HepG2 (cell line): ENCODE measurements around the gene SRSF12. TPM values are rescaled to one million over a fixed set of nuclear protein-coding genes. Genes with fewer than 3 reads are reported as not detected.

Experiments used
- ATAC-seq: fragments of 200-7000 bp; cut with Tn5 transposase; 3 replicates; pipeline ENCODE4 v1.9.1; 2020; ENCODE audit warnings: mild to moderate bottlenecking, moderate library complexity
- BruUV-seq: library from RNA; stranded (reverse); fragments of 400-500 nt; replicated peaks from 2 replicates; lab custom pipeline; 2021; lab: Mats Ljungman, UMichigan
- CTCF ChIA-PET: fragments of 300-600 bp; formaldehyde crosslinking; extraction: SDS; loops from one replicate; lab custom pipeline; 2021; ENCODE audit warnings: low total read pairs, inconsistent platforms, low intra/inter-chr PET ratio; lab: Yijun Ruan, JAX
- POLR2A ChIA-PET: fragments of 350-600 bp; sonication (Branson Sonifier 250); formaldehyde crosslinking; loops from one replicate; lab custom pipeline; 2020; ENCODE audit warnings: antibody characterized with exemption, inconsistent platforms; lab: Yijun Ruan, JAX
- DNase-seq: peaks from one replicate; pipeline ENCODE4 v3.0.0-alpha.2; 2015; ENCODE audit warnings: low spot score
- FAIRE-seq: peaks from 3 replicates; lab custom pipeline; 2011; peaks lifted over from hg19 to GRCh38; lab: Jason Lieb, UNC
- H2AFZ ChIP-seq: one replicate; pipeline ENCODE4 v1.6.1; 2011; ENCODE audit warnings: low read length, inconsistent platforms
- H3K27ac ChIP-seq: fragments of 300-600 bp; 3 replicates; pipeline ENCODE4 v1.8.0; 2011; ENCODE audit warnings: mixed run types, mild to moderate bottlenecking, mixed read lengths, low read length, inconsistent platforms; ENCODE audit not compliant: insufficient read depth; ENCODE audit errors: extremely low read length
- H3K27me3 ChIP-seq, 2 experiments: fragments of 200-600 bp in 1 of 2; 2 replicates in 1 of 2; 3 replicates in 1 of 2; pipeline versions ENCODE4 v1.6.0 to v1.8.0; 2011; ENCODE audit warnings: low read length in 2 of 2, mild to moderate bottlenecking in 2 of 2, moderate library complexity in 2 of 2, inconsistent platforms in 1 of 2; ENCODE audit not compliant: insufficient read depth in 2 of 2, control insufficient read depth in 1 of 2
- H3K36me3 ChIP-seq, 2 experiments: fragments of 200-600 bp in 1 of 2; replicated peaks in 1 of 2; 2 replicates in 1 of 2; 3 replicates in 1 of 2; pipeline versions ENCODE4 v1.5.1 to v1.8.0; 2011; ENCODE audit warnings: low read length in 2 of 2, inconsistent platforms in 1 of 2; ENCODE audit not compliant: insufficient read depth in 2 of 2, control insufficient read depth in 1 of 2
- H3K4me1 ChIP-seq: 2 replicates; pipeline ENCODE4 v1.5.1; 2012; ENCODE audit warnings: low read length, inconsistent platforms; ENCODE audit not compliant: insufficient read depth
- H3K4me2 ChIP-seq: 2 replicates; pipeline ENCODE4 v1.6.0; 2011; ENCODE audit warnings: low read depth, low read length, inconsistent platforms
- H3K4me3 ChIP-seq, 3 experiments: fragments of 200-600 bp in 1 of 3; sonication (generic), shearing (Covaris generic) in 1 of 3; replicated peaks in 1 of 3; 2 replicates each; pipeline ENCODE4 v1.5.1; 2011 to 2016; ENCODE audit warnings: low read length in 3 of 3, inconsistent platforms in 2 of 3, low read depth in 2 of 3, mild to moderate bottlenecking in 2 of 3, control low read depth in 1 of 3, mixed read lengths in 1 of 3; ENCODE audit not compliant: insufficient read depth in 1 of 3
- H3K79me2 ChIP-seq: one replicate; pipeline ENCODE4 v1.6.1; 2011; ENCODE audit warnings: low read length, inconsistent platforms; ENCODE audit not compliant: insufficient read depth
- H3K9ac ChIP-seq: 2 replicates; pipeline ENCODE4 v1.6.0; 2011; ENCODE audit warnings: mild to moderate bottlenecking, low read depth, low read length, inconsistent platforms; ENCODE audit not compliant: insufficient read depth
- H3K9me3 ChIP-seq: 2 replicates; pipeline ENCODE4 v1.5.1; 2012; ENCODE audit warnings: mild to moderate bottlenecking, low read length
- H4K20me1 ChIP-seq: 2 replicates; pipeline ENCODE4 v1.6.0; 2011; ENCODE audit warnings: inconsistent platforms, mild to moderate bottlenecking, low read length, moderate library complexity; ENCODE audit not compliant: insufficient read depth
- AFF4 ChIP-seq: sonication (generic); formaldehyde crosslinking; IDR thresholded peaks from 2 replicates; pipeline ENCODE4 v1.4.0; 2020; ENCODE audit warnings: missing genetic modification reagents
- MTF1 ChIP-seq: sonication (generic); formaldehyde crosslinking; IDR thresholded peaks from 2 replicates; pipeline ENCODE4 v1.5.0; 2020; ENCODE audit warnings: missing genetic modification reagents
- POLR2A ChIP-seq, 2 experiments: IDR thresholded peaks; 2 replicates each; pipeline ENCODE4 v1.6.1; 2011; ENCODE audit warnings: low read depth in 2 of 2, low read length in 2 of 2, mild to moderate bottlenecking in 1 of 2, moderate library complexity in 1 of 2; ENCODE audit not compliant: insufficient read depth in 1 of 2
- ZNF552 ChIP-seq: sonication (generic); formaldehyde crosslinking; IDR thresholded peaks from 2 replicates; pipeline ENCODE4 v1.9.0; 2022; ENCODE audit warnings: missing genetic modification reagents, mild to moderate bottlenecking, borderline replicate concordance
- ZNF724P ChIP-seq: sonication (generic); formaldehyde crosslinking; IDR thresholded peaks from 2 replicates; pipeline ENCODE4 v1.8.0; 2022; ENCODE audit warnings: missing genetic modification reagents, borderline replicate concordance
- WGBS: methylation state at CpG from one replicate; pipeline ENCODE4 v1.1.6; 2017; ENCODE audit warnings: low lambda C conversion rate; 5-methylcytosine and 5-hydroxymethylcytosine counted together
- in situ Hi-C: cut with HindIII; loops from 2 replicates; pipeline ENCODE4 v1.10.0; 2017; ENCODE audit warnings: low pct_unique_long_range_greater_than_20kb; ENCODE audit not compliant: extremely low pct_ligation_motif_present
- intact Hi-C: fragments of 100-400 bp; cut with micrococcal nuclease; formaldehyde crosslinking; loops from one replicate; pipeline ENCODE4 v1.10.0; 2022; ENCODE audit not compliant: unreplicated experiment
- polyA plus RNA-seq, 8 experiments: library from polyadenylated mRNA; depleted of rRNA in 3 of 8; stranded (reverse) in 7 of 8; unstranded in 1 of 8; fragments of >200 nt; fragmentation: Illumina TruSeq in 4 of 8; extraction: Trizol in 4 of 8; gene quantifications; 2 replicates each; pipeline versions ENCODE4 v1.2.1 to v1.2.3, GENCODE V29; 2011 to 2016; ENCODE audit warnings: low read depth in 4 of 8, missing spikeins in 1 of 8, mixed read lengths in 1 of 8; ENCODE audit not compliant: insufficient read depth in 1 of 8
- total RNA-seq, 5 experiments: library from RNA; depleted of rRNA; stranded (reverse); fragments of >200 nt; fragmentation: Illumina TruSeq; extraction: Trizol; gene quantifications; 2 replicates each; pipeline ENCODE4 v1.2.3, GENCODE V29; 2016; ENCODE audit warnings: low read depth in 1 of 5

SRSF12 gene
- total and polyA plus RNA-seq, 2 of the 13 experiments (the other 11 are each of a cell fraction or from before 2014, with no cell fraction given): 1.7 to 1.9 TPM

- no peaks in the 10 kb centered on the region for H3K27me3 ChIP-seq
- H3K9ac ChIP-seq: no peak overlapping the region
- DNase-seq (no peak), ATAC-seq (no peak), FAIRE-seq (no peak)
- POLR2A ChIA-PET: interaction anchor here (8.6 kb wide), 1 partner anchor 14 kb away, joined by 117 read pairs; the partner anchor contains the start of gene PNRC1
- in situ Hi-C loops: no loop called here
- H2AFZ ChIP-seq: no peak overlapping the region
- TF ChIP-seq MTF1: no peak
- TF ChIP-seq ZNF724P (CRISPR knock-in tag): no peak
- no TSS peak for BruUV-seq
- intact Hi-C loops: no loop called here
- H3K27ac ChIP-seq: no peak overlapping the region
- no peaks in the 10 kb centered on the region for H3K36me3 ChIP-seq
- no peak overlapping the region for H3K4me2 ChIP-seq
- WGBS: 2% methylated on average over 1 of the region's 1 CpG
- H3K79me2 ChIP-seq: no peaks in the 10 kb centered on the region
- CTCF ChIA-PET: no interaction called here
- H4K20me1 ChIP-seq: no peaks in the 10 kb centered on the region
- no peaks in the 10 kb centered on the region for H3K9me3 ChIP-seq
- no peak overlapping the region for H3K4me3 ChIP-seq
- H3K4me1 ChIP-seq: peaks cover 64% of the 10 kb centered on the region
Measured at GRCh38 chr6:89068695-89069094, 49.2 kb downstream of the SRSF12 start.

GRCh38 chr6:89067796-89068195 is 50.1 kb downstream of the SRSF12 start:
- Histone ChIP-seq H3K79me2 (no peaks in the 10 kb centered on the region), H3K4me3 (no peak overlapping the region), H3K36me3 (no peaks in the 10 kb centered on the region), H3K27ac (no peak overlapping the region), H4K20me1 (no peaks in the 10 kb centered on the region), H3K4me2 (no peak overlapping the region), H3K9me3 (no peaks in the 10 kb centered on the region), H3K9ac (no peak overlapping the region), H2AFZ (no peak overlapping the region), H3K27me3 (no peaks in the 10 kb centered on the region), H3K4me1 (peaks cover 58% of the 10 kb centered on the region)
- FAIRE-seq (no peak), ATAC-seq (no peak), DNase-seq (no peak)
- POLR2A ChIA-PET: interaction anchor here (8.6 kb wide), 1 partner anchor 14 kb away, joined by 117 read pairs; the partner anchor contains the start of gene PNRC1
- CTCF ChIA-PET: no interaction called here
- intact Hi-C loops (no loop called here), in situ Hi-C loops (no loop called here)
- TF ChIP-seq AFF4 (CRISPR knock-in tag): no peak
- no peak for TF ChIP-seq POLR2A (IDR thresholded peaks at IDR 0.05; ENCODE audit: insufficient read depth in 1 of 2, low read depth in 2 of 2, low read length in 2 of 2)
- TF ChIP-seq ZNF552 (CRISPR knock-in tag): no peak
- BruUV-seq: no TSS peak
